Sigmoid colon (tissue), 7 donors: ENCODE measurements around the gene WBP2. TPM values are rescaled to one million over a fixed set of nuclear protein-coding genes. Genes with fewer than 3 reads are reported as not detected.

Experiments
- DNase-seq: peaks from one replicate; pipeline ENCODE4 v3.0.0-alpha.2; 2019
- H3K27ac ChIP-seq, 4 donors: fragments of 200-600 bp; sonication (generic); one replicate each; pipeline ENCODE4 v1.5.1; 2016 to 2019; ENCODE audit warnings: mild to moderate bottlenecking in 1 of 4
- H3K27me3 ChIP-seq, 3 donors: fragments of 200-600 bp; sonication (generic); one replicate each; pipeline ENCODE4 v1.5.1; 2019; ENCODE audit warnings: mild to moderate bottlenecking in 1 of 3
- H3K36me3 ChIP-seq, 4 donors: fragments of 200-600 bp; sonication (generic); one replicate each; pipeline ENCODE4 v1.5.1; 2016 to 2019
- H3K4me1 ChIP-seq, 4 donors: fragments of 200-600 bp; sonication (generic); one replicate each; pipeline ENCODE4 v1.5.1; 2017 to 2019
- H3K4me3 ChIP-seq, 4 donors: fragments of 200-600 bp; sonication (generic); one replicate each; pipeline ENCODE4 v1.5.1; 2017 to 2019; ENCODE audit warnings: mild to moderate bottlenecking in 2 of 4, moderate library complexity in 1 of 4
- H3K9me3 ChIP-seq, 4 donors: fragments of 200-600 bp in 3 of 4; sonication (generic) in 3 of 4; one replicate each; pipeline versions ENCODE4 v1.5.1 to v1.6.1; 2013 to 2019
- EP300 ChIP-seq, 4 donors: sonication (generic); formaldehyde crosslinking; IDR thresholded peaks; one replicate each; pipeline ENCODE4 v1.6.1; 2017; ENCODE audit warnings: antibody characterized with exemption in 4 of 4
- POLR2A ChIP-seq, 2 donors: fragments of 450-650 bp; IDR thresholded peaks; one replicate each; pipeline ENCODE4 v1.6.1; 2016; ENCODE audit warnings: antibody characterized with exemption in 2 of 2, mild to moderate bottlenecking in 2 of 2, moderate library complexity in 2 of 2
- POLR2AphosphoS5 ChIP-seq, 4 donors: sonication (generic); formaldehyde crosslinking; IDR thresholded peaks; one replicate each; pipeline ENCODE4 v1.6.1; 2017; ENCODE audit warnings: antibody characterized with exemption in 4 of 4
- WGBS, 2 donors: extraction: QIAGEN DNeasy Blood & Tissue Kit; methylation state at CpG; one replicate each; pipeline ENCODE4 v1.1.7; 2013; 5-methylcytosine and 5-hydroxymethylcytosine counted together
- intact Hi-C: fragments of 100-400 bp; cut with DNase I; formaldehyde crosslinking; loops from one replicate; pipeline ENCODE4 v1.15.1; 2023
- polyA plus RNA-seq, 3 donors: library from polyadenylated mRNA; stranded (reverse); fragments of 200-250 nt; gene quantifications; one replicate each; pipeline ENCODE4 v1.2.3, GENCODE V29; 2013
- total RNA-seq, 4 donors: library from RNA; depleted of rRNA; stranded (reverse); fragments of >200 nt; gene quantifications; one replicate each; pipeline ENCODE4 v1.1.0, GENCODE V29; 2016
- TF ChIP-seq, protein P1 (sequence below), 4 experiments: fragments of 450-650 bp in 3 of 4; fragments of 200-600 bp in 1 of 4; IDR thresholded peaks; one replicate each; pipeline ENCODE4 v1.5.1; 2016 to 2019; ENCODE audit warnings: antibody characterized with exemption in 4 of 4, mild to moderate bottlenecking in 3 of 4, moderate library complexity in 2 of 4
- donor health status: healthy with polysubstance abuse.
- donor health status: Bipolar disorder and iron deficiency.
- donor health status: healthy.

Gene WBP2
- total and polyA plus RNA-seq, 7 donors: 44.2 to 110 (median 73.1) TPM

DNA sequence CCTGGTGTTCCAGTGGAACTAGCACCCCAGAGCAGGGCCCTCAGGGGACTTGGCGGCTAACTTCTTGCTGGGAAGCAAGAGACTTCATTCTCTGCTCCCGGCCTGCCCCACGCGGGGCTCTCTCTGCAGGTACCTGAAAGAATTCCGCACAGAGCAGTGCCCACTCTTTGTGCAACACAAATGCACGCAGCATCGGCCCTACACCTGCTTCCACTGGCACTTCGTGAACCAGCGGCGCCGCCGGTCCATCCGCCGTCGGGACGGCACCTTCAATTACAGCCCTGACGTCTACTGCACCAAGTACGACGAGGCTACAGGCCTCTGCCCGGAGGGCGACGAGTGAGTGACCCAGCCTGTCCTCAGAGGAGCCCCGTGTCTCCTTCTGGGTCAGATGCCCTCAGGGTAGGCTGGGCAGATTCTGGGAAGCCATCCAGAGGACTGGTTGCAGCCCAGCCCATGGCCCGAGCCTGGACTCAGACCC, 45.5 kb downstream of the WBP2 start:
- H3K36me3 ChIP-seq: peaks cover 19 to 54% (median 29%) of the 10 kb centered on the region in 4 donors
- DNase-seq: no peak
- H3K27me3 ChIP-seq: no peaks in the 10 kb centered on the region
- H3K9me3 ChIP-seq: no peaks in the 10 kb centered on the region
- H3K27ac ChIP-seq: peak overlapping the region; percentile 1 to 74 (median 54)
- intact Hi-C loops: no loop called here
- peaks cover 0 to 10% (median 0%) of the 10 kb centered on the region in 4 donors for H3K4me1 ChIP-seq
- no peak overlapping the region for H3K4me3 ChIP-seq
- WGBS, 2 donors: 93 to 95% methylated on average over 24 of the region's 24 CpGs
- TF ChIP-seq EP300 (IDR thresholded peaks at IDR 0.05) (no peak), POLR2AphosphoS5 (IDR thresholded peaks at IDR 0.05) (no peak), POLR2A (IDR thresholded peaks at IDR 0.05) (no peak)
- TF ChIP-seq, protein P1, sequence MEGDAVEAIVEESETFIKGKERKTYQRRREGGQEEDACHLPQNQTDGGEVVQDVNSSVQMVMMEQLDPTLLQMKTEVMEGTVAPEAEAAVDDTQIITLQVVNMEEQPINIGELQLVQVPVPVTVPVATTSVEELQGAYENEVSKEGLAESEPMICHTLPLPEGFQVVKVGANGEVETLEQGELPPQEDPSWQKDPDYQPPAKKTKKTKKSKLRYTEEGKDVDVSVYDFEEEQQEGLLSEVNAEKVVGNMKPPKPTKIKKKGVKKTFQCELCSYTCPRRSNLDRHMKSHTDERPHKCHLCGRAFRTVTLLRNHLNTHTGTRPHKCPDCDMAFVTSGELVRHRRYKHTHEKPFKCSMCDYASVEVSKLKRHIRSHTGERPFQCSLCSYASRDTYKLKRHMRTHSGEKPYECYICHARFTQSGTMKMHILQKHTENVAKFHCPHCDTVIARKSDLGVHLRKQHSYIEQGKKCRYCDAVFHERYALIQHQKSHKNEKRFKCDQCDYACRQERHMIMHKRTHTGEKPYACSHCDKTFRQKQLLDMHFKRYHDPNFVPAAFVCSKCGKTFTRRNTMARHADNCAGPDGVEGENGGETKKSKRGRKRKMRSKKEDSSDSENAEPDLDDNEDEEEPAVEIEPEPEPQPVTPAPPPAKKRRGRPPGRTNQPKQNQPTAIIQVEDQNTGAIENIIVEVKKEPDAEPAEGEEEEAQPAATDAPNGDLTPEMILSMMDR (IDR thresholded peaks at IDR 0.05): no peak

DNA sequence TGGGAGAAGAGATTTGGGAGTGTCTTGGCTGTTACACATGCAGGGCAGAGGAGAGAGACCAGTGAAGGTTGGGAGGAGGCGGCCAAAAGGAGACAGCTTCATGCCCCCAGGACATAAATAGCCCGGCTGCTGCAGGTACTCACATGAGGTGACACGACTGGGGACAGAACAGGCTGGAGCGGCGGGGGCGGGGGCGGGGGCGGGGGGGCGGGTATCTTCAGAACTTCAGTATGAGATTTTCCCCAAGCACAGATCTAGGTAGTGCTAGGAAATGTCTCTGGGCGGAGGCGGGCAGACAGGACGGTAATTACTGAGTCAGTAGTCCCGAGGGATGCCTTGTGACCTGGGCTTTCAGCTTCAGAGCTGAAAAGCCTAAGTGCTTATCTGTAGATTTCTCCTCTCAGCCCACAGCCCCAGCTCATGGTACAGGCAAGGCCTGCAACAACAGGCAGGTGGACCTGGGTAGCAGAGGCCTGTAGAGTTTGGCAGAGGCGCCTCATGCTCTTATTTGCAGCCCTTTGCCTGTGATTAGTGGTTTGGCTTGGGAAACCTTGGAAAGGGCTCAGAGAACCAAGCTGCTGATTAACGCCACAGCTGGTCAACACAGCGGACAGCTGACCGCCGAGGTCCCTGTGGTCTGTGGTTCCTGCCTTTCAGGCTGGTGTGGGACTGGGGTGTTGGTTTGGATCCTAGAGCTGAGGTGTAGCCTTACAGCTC, 46.1 kb downstream of the WBP2 start:
- WGBS, 2 donors: 86 to 87% methylated on average over 18 of the region's 18 CpGs
- Histone ChIP-seq H3K36me3 (peaks cover 17 to 48% (median 29%) of the 10 kb centered on the region in 4 donors), H3K4me3 (no peak overlapping the region), H3K27ac (peak overlapping the region; percentile 42 to 74 (median 54)), H3K4me1 (peaks cover 0 to 10% (median 0%) of the 10 kb centered on the region in 4 donors), H3K27me3 (no peaks in the 10 kb centered on the region), H3K9me3 (no peaks in the 10 kb centered on the region)
- TF ChIP-seq POLR2A (IDR thresholded peaks at IDR 0.05): no peak
- no peak for TF ChIP-seq EP300 (IDR thresholded peaks at IDR 0.05)
- TF ChIP-seq, protein P1 (IDR thresholded peaks at IDR 0.05): no peak
- TF ChIP-seq POLR2AphosphoS5 (IDR thresholded peaks at IDR 0.05): peak in 1 of 4 donors; percentile 42
- intact Hi-C loops: no loop called here
- DNase-seq: peak; percentile 88

DNA sequence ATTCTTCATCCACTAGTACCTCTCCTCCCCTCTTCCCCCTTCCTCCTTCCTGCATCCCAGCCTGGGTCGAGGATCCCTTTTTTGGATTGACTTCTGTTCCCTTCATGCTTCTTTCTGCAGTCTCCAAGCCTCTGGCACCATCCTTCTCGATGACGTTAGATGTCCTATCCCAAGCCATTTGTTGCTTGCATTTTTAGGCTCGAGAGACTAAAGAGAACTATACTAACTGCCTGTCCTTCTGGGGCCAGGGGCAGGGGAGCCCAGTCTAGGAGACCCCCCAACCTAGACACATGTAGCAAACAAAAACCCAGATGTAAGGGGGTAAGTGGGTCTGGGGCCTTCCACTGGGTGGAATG, 46.6 kb downstream of the WBP2 start:
- intact Hi-C loops: no loop called here
- no peak overlapping the region for H3K4me3 ChIP-seq
- peak overlapping the region; percentile 33 to 74 (median 48) for H3K27ac ChIP-seq
- H3K9me3 ChIP-seq: no peaks in the 10 kb centered on the region
- H3K27me3 ChIP-seq: no peaks in the 10 kb centered on the region
- WGBS, 2 donors: 84 to 86% methylated on average over 4 of the region's 4 CpGs
- TF ChIP-seq EP300 (IDR thresholded peaks at IDR 0.05): no peak
- TF ChIP-seq POLR2AphosphoS5 (IDR thresholded peaks at IDR 0.05): no peak
- DNase-seq: no peak
- peaks cover 12 to 42% (median 24%) of the 10 kb centered on the region in 4 donors for H3K36me3 ChIP-seq
- H3K4me1 ChIP-seq: peaks cover 0 to 10% (median 0%) of the 10 kb centered on the region in 4 donors

DNA sequence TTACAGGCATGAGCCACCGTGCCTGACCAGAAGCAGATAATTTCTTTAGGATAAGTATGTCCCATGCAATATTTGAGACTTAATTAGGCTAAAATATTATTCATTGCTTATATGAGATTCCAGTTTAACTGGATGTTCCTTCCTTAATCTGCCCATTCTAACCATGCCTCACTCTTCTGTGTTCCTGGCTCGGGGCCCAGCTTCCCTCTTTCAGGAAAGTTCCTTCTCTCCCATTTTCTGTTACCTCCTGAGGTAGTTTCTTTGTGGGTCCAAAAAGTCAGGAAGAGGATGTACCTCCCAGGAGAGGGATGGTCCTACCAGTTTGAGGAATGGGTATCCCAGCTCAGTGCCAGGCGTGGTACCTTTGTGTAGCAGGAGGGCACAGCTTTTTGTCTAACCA, 47.3 kb downstream of the WBP2 start:
- no peak overlapping the region for H3K4me3 ChIP-seq
- H3K27me3 ChIP-seq: no peaks in the 10 kb centered on the region
- TF ChIP-seq POLR2AphosphoS5 (IDR thresholded peaks at IDR 0.05) (no peak), EP300 (IDR thresholded peaks at IDR 0.05) (no peak), POLR2A (IDR thresholded peaks at IDR 0.05) (no peak)
- TF ChIP-seq, protein P1 (IDR thresholded peaks at IDR 0.05): no peak
- H3K27ac ChIP-seq: peak overlapping the region in 2 of 4 donors; percentile 55 to 74
- 91 to 96% methylated on average over 3 of the region's 3 CpGs for WGBS, 2 donors
- peaks cover 0 to 10% (median 0%) of the 10 kb centered on the region in 4 donors for H3K4me1 ChIP-seq
- intact Hi-C loops: no loop called here
- no peaks in the 10 kb centered on the region for H3K9me3 ChIP-seq
- H3K36me3 ChIP-seq: peaks cover 5 to 36% (median 18%) of the 10 kb centered on the region in 4 donors
- DNase-seq: no peak

DNA sequence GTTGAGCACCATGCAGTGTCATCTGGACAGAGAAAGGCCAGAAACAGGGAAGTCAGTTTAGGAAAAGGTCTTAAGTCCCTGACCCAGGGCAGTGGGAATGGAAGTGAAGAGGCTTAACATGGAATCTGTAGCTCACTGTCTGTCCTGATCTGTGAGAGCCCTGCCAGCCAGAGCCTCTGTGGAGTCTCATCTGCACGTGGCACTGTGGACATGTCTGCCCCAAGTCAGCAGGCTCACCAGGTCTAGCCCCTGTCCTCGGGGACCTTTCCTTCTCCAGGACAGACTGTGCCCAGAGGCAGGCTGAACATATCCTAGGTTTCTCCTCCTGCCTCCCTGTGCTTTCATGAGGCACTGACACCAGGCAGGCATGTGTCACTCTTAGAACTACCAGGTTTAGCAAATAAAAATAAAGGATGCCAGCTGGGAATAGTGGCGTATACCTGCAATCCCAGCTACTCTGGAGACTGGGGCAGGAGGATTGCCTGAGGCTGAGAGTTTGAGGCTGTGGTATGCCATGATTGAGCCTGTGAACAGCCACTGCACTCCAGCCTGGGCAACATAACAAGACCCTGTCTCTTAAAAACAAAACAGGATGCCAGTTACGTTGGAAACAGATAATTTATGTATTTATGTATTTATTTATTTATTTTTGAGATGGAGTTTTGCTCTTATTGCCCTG, 48.2 kb downstream of the WBP2 start:
- TF ChIP-seq POLR2A (IDR thresholded peaks at IDR 0.05) (no peak), POLR2AphosphoS5 (IDR thresholded peaks at IDR 0.05) (no peak), EP300 (IDR thresholded peaks at IDR 0.05) (no peak)
- TF ChIP-seq, protein P1 (IDR thresholded peaks at IDR 0.05): no peak
- H3K4me3 ChIP-seq: no peak overlapping the region
- H3K27ac ChIP-seq: no peak overlapping the region
- intact Hi-C loops: no loop called here
- H3K27me3 ChIP-seq: no peaks in the 10 kb centered on the region
- no peaks in the 10 kb centered on the region for H3K9me3 ChIP-seq
- H3K4me1 ChIP-seq: peaks cover 0 to 10% (median 0%) of the 10 kb centered on the region in 4 donors
- no peak for DNase-seq
- H3K36me3 ChIP-seq: peaks cover 0 to 27% (median 9%) of the 10 kb centered on the region in 4 donors
- WGBS, 2 donors: 88 to 90% methylated on average over 4 of the region's 4 CpGs
